ENCODE measurements around the gene FTSJ1. TPM values are rescaled to one million over a fixed set of nuclear protein-coding genes. Genes with fewer than 3 reads are reported as not detected.

Gene FTSJ1
- total and polyA plus RNA-seq, 2 of the 8 experiments (the other 6 are each of a cell fraction or from before 2014, with no cell fraction given): 62.4 to 80.4 TPM

GRCh38 chrX:48476919-48477318, 920 bp downstream of the FTSJ1 start (continued):
- TF ChIP-seq ATF3 (IDR thresholded peaks at IDR 0.05; ENCODE audit: insufficient read depth, low read depth, low read length) (no peak), CHD1 (IDR thresholded peaks at IDR 0.05; ENCODE audit: low read depth, low read length) (no peak), RXRA (IDR thresholded peaks at IDR 0.05; ENCODE audit: insufficient read depth, low read depth, low read length) (no peak), BRCA1 (IDR thresholded peaks at IDR 0.05; ENCODE audit: low read depth, low read length) (no peak), RAD21 (IDR thresholded peaks at IDR 0.05 in 1 of 2, conservative IDR thresholded peaks at IDR 0.05 in 1 of 2; ENCODE audit: low read depth in 2 of 2, low read length in 2 of 2) (no peak), E2F6 (IDR thresholded peaks at IDR 0.05) (no peak), POLR2AphosphoS5 (IDR thresholded peaks at IDR 0.05; ENCODE audit: low read depth, low read length) (no peak)

Measured in H1 (cell line).